GM19468 (cell line): ENCODE data around the gene CD47.

Experiments
- ATAC-seq: cut with Tn5 transposase; IDR thresholded peaks from one replicate; pipeline ENCODE4 v1.9.1; 2021; ENCODE audit warnings: mild to moderate bottlenecking, moderate library complexity, moderate number of reproducible peaks; ENCODE audit not compliant: unreplicated experiment; ENCODE audit errors: extremely low read depth

Gene CD47

DNA sequence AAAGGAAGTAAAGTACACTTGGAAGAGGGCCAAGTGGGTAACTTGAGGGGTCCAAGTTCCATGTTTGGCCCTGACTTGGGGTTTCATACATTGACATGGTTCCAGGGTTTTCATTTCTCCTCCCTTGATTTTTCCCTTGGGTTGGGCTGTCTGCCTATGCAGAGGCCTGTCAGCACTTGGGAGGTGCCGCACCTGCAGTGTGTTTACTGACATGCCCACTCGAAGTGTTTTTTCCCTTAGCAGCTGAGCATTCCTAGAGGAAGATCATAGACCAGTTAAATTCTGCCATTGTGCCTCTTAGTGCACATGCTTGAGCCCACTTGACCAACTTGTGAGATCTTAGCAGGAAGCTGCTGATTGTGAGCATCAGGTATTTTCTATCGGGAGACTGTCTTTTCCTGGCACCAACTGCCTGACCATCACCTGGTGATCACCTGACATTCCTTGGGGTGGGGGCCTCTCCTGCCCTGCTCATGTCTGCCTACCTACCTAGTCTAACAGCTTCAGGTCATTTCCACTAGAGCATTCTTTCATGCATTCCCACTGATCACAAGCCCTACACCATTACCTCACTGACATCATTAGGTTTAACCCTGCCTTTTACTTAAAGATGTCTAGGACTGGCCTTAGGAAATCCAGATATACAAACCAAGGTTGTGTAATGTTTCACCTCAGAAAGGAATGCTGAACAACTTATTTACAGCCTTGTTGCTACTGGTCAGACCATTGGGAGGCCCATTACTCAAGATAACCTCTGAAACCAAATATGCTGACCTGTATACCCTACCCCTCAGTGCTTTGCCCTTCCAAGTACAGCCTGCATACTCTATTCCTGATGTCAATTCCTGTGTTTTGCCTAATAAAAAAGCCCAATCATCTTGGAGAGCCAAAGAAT lies 68.3 kb downstream of the CD47 start:
- no peak for ATAC-seq

DNA sequence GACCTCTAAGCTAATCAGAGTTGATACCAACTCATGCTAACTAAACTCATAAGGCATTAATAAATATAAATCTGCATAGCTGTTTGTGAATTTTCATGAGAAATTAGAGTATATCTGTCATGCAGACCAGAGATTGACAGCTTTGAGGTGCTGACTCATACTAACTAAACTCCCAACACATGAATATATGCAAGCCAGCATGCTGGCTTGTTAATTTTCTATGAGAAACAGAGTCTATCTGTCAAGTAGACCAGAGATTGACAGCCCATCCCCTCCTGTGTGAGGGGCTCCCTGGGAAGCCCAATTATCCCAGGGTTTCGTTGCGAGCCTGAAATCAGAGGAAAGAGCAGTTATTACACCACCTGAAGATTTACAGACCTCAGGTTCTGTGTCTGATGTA lies 69.3 kb downstream of the CD47 start:
- ATAC-seq, result no peak

- no peak for ATAC-seq
Observed at GRCh38 chr3:108021131-108021530, 69.7 kb downstream of the CD47 start.

DNA sequence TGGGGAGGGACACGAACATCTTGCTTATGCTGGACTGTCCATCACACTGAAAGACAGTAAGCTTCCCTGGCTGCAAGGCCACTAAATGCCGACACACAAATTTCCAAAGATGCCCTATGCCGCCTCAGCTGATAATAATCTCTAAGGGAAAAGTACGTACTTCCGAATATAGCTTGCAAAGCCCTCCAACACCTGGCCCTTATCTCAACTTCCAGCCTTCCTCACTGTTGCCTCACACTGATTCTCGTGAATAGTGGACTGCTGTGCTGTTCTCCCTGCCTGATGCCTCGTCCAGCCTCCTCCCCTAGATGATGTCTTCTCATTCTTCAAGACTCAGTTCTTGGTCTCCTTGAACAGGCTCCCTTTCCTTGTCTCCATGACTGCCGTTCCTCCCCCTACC lies 72.3 kb downstream of the CD47 start:
- no peak for ATAC-seq

GRCh38 chr3:108017587-108017986 lies 73.2 kb downstream of the CD47 start:
- ATAC-seq, result no peak

DNA sequence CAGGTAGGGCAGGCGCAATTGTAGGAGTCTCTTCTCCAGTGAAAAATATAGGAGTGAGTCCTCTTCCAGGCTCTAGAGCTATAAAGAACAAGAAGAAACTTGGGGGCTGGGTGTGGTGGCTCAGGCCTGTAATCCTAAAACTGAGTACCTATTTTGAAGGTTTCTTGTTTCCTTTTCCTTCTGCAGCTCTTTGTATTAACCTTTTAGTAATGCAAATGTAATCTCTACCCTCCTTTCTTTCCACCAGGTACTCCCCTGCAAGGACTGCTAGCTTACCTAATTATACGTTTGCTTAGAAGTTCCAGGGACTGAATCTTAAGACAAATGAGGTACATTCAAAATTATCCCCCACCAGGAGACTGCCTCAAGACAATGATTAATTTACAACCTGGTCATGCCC lies 75.9 kb downstream of the CD47 start:
- no peak for ATAC-seq

DNA sequence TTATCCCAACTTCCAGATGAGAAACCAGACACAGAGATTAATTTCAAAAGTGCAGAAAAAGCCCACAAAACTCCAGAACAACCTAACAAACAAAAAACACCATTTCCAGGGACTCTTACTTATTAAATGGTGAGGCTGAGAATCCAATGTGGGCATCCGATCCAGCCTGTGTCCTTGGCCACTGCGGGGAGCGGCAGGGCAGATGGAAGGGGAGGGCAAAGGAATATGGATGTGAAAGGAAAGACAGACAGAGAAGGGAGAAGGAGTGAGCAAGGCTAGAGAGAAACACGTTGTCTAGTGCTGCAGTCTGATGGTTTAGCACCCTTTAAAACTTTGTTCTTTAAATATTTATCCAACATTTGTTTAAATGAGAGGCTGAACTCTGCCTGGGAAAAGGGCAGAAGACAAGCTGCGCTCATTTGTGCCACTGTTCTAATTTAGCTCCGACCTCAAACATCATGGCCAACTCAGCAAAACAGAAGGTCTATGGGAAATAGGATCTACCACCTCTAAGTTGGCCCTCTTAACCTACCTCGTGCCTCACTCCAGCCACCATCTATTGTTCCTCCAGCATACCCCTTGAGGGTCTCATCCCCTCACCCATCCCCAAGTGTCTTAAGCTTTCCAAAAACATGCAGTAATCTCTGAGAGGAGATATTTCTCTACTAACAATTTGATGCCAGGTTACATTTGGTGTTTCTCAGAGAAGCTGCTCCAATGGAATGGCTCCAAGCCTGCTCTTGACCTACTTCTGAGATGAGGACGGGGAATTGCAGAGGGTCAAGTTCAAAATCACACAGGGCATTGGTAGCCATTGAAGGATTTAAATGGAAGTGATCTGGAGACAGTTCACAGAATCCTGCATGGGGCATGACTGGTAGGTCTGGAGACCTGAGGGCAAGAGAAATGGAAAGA lies 77.4 kb downstream of the CD47 start:
- no peak for ATAC-seq

- no peak for ATAC-seq
Observed at GRCh38 chr3:108012304-108012703, 78.5 kb downstream of the CD47 start.

DNA sequence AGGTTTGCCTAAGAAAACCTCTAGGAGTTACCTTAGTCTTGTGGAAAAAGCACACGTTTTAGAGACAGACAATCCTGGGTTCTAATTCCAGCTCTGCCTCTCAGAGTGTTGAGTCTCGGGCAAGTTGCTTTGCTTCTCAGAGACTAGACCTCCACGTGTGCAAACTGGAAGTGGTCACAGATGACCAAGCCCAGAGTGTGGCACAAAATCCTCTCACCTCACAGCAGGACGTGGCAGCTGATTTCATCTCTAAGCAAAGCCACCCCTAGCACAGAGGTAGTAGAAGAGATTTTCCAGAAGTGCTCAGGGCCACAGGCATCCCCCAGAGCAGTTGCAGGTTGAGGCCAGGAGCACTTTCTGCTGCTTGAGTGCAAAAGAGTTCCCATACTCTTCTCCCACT lies 79.2 kb downstream of the CD47 start:
- no peak for ATAC-seq

DNA sequence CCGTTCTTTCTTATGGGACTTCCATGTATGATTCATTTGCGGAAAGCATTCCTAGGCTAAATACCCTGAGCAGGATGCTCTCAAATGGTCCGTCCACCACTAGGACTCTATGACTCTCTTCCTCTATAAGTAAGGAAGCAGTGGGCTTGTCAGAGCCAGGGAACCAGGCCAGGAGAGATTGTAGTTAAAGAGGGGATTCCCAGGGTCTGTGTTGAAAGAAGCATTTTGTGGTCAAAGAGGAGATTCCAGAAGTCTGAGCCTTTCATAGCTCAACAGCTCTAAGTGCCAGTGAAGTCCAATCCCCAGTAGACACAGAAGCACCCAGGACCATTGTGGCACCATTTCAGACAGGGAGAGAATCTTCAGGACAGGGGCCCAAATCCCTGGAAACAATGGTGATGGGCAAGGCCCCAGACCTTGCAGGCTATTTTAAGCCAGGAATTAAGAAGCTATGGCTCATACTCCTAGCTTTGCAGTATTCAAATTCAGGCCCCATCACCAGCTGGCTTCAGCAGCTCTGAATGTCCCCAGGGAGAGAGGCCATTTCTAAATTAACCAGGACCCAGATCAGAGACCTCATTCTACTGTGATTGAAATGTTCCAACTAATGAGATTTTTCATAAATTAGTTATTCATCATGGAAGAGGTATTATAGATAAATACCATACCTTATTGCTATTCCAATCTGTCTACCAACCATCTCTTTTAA lies 81.7 kb downstream of the CD47 start:
- no peak for ATAC-seq

- no peak for ATAC-seq
Observed at GRCh38 chr3:108008106-108008505, 82.7 kb downstream of the CD47 start.

DNA sequence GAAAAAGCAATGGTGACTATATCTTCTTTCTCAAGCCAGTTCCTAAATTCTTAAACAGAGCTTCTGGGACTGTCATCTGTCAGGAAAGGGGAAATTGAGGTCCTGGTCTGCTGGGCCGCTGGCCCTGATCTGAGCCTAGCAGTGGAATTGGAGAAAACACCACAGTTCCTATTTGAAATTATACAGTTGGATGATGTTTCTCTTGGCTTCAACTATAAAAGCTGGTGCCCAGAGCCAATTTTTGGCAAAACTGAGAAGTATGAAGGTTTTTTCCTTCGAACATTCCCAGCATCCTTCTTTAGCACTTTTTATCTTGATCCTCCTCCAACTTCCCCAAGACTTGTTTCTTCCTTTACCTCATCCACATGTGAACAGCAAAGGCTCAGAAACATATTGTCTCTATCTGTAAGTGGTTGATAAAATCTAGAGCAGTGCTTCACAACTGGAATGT lies 83.9 kb downstream of the CD47 start:
- no peak for ATAC-seq

GRCh38 chr3:108006077-108006771 lies 84.6 kb downstream of the CD47 start:
- ATAC-seq, result no peak

DNA sequence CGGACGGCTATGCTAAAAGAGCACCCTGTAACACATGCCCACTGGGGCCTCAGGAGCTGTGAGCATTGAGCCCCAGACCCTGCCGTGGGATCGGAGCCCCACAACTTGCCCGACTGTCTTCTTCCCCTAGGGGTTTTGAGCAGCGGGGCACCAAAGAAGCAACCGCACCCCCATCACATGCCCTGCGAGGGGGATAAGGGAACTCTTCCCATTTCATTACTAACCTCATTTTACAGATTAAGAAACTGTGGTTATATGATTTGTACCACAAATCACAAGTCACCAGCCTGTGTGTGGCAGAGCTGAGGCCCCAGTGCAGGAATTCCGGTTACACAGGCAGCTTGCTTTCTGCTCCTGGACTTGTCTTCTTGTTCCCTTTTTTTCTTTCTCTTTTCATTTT lies 86.2 kb downstream of the CD47 start:
- ATAC-seq, result no peak

GRCh38 chr3:108001457-108001856 lies 89.4 kb downstream of the CD47 start:
- ATAC-seq, result no peak

DNA sequence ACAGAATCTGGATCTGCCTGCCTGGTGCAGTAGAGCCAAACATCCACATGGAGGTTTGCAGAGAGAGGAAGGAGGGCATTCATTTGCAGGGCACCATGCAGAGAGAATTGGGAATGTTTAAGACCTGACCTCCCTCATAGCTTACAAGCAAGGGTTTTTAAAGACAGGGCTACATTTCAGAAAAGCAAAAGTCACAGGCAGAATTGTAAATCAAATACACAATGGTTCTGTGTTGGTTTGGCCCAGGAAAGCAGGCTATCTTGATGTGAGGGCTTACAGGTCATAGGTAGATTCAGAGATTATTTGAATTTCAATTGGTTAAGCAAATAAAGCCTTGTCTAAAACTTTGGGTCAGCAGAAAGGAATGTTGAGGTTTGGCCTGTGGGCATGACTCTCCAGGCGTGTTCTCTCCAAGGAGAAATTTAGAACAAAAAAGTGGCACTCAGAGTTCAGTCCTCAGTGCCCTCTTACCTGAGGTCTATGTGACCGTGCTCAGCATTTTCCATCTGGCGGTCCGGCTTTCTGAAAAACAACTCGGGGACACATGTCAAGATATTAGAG lies 91.5 kb downstream of the CD47 start:
- no peak for ATAC-seq

DNA sequence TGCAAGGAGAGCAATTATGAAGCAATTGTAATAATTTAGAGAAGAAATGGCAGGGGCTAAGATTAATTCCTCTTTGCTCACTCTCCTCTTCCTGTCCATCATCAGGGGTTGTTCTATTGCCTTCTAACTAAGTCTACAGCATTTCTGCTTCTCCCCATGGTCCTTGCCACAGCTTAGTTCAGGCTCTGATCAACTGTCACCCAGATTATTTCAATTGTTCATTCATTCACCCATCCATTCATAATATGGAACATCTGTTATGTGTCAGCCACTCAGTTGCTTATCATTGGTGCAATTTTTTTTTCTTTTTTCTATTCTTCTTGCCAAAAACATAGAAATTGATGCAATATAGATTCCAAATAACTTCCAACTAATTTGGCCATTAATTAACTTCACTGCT lies 93.2 kb downstream of the CD47 start:
- ATAC-seq, result no peak

DNA sequence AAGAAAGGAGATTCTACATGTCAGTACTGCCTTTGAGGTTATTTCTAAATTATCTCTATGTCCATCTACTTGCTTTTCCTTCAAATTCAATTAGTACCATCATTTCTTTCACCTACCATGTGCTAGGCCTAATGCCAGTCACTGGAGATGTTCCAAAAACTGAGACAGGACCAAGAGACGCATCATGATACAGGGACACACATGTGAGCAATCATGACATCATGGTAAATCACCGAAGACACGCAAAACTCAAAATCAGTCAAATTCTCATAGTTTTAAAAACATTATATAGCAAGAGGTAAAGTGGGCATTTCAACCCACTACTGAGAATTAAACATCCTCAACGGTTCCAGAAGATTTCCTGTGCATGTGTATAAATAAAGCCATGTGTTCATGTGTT lies 95.0 kb downstream of the CD47 start:
- no peak for ATAC-seq

- no peak for ATAC-seq
Observed at GRCh38 chr3:107994956-107995715, 95.7 kb downstream of the CD47 start.
